Measurements from ENCODE around the gene GGCX.
"Not testable (repeated sequence)": the region's sequence is repeated elsewhere in the genome, so short reads cannot be mapped to it uniquely, and the experiment has no call there.

The GGCX gene

DNA sequence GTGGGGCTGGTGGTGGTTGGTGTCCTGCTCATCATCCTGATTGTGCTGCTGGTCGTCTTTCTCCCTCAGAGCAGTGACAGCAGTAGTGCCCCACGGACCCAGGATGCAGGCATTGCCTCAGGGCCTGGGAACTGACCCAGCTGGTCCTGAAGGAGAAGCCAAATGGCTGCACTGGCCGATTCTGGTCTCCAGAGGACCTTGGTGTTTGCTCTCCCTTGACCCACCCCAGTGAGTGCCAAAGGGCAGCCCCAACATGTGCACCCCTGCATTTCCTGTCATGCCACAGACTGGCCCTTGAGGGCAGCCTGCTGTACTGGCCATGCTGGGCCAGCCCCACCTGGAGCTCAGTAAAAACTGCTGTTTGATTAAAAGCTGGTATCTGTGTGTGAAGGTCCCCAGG, 31.7 kb upstream of the GGCX start:
- no peak for DNase-seq

DNA sequence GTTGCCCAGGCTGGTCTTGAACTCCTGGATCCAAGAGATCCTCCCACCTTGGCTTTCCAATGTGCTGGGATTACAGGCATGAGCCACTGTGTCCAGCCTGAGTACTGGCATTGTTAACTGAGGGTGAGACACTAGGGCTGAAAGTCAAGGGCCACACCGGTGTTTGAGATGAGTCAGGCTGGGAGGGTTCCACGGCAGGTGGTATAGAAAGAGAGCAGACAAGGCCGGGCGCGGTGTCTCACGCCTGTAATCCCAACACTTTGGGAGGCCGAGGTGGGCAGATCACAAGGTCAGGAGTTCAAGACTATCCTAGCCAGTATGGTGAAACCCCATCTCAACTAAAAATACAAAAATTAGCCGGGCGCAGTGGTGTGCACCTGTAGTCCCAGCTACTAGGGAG, 31.0 kb upstream of the GGCX start:
- DNase-seq: not testable (repeated sequence)

DNA sequence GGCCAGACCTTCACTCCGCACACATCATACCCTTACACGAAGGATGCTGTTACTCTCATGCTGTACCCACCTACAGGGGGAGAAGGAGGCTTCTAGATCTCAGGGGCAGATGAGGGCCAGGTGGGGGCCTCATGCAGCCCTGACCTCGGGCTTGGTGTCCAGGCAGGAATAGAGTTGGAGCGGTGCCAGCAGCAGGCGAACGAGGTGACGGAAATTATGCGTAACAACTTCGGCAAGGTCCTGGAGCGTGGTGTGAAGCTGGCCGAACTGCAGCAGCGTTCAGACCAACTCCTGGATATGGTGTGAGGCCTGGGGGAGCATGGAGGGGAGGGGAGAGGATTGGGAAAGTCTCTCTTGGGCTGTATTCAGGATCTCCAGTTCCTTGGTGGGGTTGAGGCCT, 30.3 kb upstream of the GGCX start:
- DNase-seq: no peak

DNA sequence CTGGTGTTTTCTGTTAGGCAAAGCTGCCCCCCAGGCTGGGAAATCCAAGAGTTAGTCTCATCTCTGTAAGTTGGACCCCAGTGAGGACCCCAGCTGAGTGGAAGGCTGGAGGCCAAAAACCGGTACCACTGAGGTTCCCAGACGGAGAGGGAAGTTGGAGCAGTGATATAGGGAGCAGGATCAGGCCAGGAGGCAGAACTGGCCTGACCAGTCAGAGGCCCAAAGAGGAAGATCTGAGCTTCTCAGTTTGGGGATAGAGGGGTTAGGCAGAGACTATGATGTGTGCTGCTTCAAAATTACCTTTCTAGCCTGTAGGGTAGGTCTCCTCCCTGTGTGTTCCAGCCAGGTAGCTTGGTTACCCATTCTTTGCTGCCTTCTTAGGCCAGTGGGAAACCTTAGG, 29.7 kb upstream of the GGCX start:
- DNase-seq: no peak

DNA sequence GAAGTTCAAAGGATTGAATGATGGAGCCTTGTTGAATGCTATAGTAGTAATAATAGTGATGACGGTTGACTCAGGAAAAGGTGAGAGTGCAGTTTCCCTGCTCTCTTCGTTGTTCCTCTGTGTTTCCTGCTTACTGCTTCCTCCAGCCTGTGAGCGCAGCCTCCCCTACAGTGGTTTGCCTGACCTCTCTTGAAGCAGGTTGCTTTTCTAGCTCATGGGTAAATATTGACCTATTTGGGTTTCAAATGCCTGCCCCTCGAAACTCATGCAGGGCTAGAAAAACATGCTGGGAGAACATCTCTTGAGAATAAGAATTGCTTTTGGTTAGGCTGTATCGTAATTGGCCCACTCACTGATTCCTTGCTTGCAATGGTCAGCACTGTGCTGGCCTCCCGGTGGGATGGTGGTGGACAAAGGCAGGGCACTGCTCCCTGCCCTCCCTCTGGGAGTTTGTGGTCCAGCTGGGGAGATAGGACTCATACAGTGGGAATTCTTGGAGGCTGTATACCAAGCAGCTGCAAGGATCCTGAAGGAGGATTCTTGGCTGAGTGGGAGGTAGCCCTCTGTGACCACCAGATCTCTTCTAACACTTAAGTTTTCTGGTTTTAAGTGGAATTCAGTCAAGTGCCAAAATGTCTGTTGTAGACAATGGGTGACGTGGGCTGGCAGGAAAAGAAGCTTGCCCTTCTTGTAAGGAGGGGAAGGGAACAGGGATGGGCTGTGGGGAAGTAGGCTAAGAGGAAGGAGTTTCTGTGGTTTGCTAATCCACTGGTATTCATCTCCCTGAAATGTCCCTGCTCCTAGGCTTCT, 28.9 kb upstream of the GGCX start:
- no peak for DNase-seq

DNA sequence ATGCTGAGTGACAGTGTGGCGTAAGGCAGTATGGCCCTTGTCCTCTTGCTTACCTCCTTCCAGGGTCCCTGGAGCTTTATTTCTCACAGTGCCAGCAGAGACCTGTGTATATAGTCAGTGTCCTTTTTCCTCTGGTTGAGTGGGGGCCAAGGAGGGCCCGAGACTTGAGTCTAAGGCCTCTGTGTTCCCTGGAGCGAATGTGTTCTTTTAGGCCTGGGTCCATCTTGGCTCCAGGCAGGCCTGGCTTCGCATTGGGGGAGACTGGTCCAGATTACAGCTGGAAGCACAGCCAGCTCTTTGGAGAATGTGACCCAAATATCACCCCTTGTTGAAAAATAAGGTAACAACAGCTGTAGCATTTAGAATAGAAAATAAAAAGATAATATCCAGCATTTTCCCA, 27.9 kb upstream of the GGCX start:
- no peak for DNase-seq

DNA sequence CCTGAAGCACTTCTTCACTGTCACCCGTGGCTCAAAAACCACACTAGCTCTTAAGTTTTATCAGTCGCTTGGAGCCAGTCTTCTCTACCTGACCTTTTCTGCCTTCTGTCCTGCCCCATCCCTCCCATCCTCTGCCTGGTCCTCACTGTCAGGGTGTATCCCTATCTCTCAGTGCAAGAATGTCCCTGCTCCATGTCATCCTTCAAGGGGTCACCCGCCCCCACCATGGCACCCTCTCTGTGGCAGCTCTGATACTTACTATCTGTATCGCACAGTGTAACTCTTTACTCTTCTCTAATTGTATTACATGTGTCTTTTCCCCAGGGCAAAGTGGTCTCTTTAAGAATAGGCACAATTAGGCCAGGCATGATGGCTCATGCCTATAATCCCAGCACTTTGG, 27.4 kb upstream of the GGCX start:
- no peak for DNase-seq

DNA sequence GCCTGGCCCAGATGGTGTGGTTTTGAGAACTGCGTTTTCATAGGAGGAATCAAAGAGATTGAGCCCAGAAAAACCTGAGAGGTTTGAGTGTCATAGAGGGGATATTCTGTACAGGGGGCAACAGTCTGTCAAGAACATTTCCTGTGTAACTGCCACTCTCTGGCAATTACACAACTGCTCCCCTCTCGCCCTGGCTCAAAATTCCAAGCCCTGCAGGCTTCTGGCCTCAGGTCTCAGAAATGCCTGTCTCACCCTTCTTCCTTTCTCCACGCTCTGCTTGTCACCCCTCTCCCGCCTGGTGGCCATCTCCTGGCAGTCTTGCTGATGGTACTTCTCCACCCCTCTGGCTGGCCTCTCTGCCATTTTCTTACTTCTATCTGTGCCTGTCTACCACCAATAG, 26.9 kb upstream of the GGCX start:
- no peak for DNase-seq

DNA sequence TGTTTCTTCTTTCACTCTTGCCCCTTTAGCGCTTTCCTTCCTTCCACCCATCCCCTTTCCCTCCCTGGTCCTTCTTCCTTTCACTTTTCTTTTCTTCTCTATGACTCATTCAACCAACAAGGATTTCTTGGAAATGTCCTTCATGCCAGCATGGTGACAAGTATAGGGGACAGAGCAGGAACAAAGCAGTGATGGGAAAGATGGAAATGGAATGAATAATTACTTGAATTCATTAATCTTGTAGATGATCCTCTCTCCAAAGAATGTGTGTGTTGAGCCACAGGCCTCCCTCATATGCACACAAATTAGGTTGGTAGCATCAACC, 24.4 kb upstream of the GGCX start:
- no peak for DNase-seq

DNA sequence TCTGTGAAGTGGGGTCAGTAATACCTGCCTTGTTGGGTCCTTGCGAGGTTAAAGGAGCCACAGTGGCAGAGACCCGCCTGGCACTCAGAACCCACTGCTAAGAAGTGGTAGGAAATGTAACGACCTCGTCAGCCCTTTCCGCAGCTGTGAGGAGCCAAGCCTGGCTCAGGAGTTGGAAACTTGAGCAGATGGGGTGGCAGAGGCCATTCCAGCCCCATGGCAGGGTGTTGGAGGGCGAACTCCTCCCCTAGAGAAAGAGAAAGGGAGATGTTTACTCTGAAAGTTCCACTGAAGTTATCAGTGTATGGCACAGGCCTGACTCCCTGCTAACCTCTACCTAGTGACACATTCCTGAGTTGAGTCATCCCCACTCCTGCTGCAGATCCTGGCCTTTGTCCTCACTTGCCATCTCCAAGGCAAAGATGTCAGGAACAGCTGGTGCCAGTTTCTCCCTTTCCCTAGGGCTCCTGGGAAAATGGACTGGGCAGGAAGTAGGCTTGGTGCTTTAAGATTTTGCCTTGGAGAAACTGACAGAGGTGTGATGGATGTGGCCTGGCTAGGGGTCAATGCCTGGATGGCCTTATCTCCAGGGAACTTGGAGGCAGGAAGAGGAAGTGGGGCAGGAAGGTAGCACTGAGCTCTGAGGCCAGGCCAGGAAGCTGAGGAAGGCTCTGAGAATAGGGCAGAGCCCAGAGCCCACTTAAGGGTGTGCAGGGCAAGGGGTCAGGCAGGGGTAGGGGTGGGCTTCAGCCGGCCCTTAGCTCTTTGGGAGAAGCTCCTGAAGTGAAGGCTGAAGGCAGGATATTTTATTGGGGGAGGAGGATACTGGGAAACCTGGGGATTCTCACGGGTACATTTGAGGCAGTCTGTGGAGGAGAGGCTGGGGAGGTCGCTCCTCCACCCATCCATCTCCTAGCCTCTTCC, 23.8 kb upstream of the GGCX start:
- DNase-seq: no peak

DNA sequence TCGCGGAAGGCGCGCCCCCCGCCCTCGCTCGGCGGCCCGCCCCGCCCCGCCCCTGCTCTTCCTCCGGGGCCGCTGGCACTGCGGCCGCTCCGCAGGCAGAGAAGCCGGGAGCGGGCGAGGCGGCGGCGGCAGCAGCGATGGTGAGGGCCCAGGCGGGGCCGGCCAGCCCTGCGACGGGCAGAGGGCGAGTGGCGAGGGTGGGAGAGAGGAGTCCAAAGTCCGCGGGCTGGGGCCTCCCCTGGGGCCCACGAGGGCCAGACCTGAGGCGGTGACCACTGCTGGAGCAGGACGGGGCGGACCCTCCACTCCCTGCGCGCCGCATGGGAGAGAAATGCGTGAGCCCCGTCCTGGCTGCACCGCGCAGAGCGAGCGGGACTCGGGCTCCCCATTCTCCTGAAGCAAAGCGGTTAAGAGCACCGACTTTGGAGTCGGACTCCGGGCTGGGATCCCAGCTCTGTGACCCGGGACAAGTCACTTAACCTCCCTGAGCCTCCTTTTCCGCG, 23.1 kb upstream of the GGCX start, which contains the start of gene VAMP5:
Gene VAMP5 (plus strand): TSS at position 78 of the 503 bp plus-strand sequence. CDS start 60 bp downstream, at position 138.
- DNase-seq: no peak

DNA sequence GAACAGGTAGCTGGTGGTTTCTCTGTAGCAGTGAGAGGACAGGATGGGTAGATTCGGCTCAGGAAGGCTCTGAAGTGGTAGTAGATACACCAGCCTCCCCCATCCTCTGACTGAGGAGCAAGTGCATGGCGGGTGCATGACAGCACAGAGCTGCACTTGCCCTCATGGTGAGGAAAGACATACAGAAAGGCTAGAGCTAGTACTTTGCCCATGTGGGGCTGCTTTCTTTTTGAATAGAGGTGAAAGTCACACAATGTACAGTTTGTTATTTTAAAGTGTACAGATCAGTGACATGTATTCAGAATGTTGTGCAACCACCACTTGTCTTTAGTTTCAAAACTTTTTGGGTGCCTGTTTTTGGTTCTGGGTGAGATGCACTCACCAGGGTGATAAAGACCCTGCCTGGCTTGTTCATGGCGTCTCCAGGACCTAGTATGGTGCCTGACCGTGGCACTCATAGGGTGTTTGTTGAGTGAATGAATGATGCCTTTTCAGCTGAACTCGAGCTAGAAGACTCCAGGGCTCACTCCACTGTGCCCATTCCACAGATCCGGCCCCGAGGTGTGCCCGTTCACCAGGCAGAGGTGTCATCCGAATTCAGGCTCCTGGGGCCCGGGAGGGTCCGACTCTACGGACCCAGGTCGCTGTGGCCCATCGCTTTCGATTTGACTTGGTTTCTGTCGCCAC, 22.5 kb upstream of the GGCX start:
- DNase-seq: no peak

DNA sequence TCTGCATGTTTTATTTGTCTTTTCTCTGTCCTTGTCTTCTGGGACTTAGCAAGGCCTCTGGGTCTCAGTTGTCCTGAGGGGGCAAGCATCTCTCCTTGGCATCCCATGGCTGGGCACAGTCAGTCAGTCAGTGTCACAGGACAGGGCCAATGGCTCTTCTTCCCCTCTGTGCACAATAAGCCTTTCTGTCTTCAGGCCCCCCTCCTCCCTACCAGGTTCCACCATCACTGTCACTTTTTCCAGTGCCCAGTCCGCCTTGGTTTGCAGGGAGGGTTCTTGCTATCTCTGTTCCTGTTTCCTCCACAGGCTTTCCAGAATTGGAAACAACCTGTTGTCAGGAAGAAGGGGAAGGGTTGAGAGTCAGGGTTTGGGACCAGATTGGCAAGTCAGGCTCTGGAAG, 21.2 kb upstream of the GGCX start:
- no peak for DNase-seq

DNA sequence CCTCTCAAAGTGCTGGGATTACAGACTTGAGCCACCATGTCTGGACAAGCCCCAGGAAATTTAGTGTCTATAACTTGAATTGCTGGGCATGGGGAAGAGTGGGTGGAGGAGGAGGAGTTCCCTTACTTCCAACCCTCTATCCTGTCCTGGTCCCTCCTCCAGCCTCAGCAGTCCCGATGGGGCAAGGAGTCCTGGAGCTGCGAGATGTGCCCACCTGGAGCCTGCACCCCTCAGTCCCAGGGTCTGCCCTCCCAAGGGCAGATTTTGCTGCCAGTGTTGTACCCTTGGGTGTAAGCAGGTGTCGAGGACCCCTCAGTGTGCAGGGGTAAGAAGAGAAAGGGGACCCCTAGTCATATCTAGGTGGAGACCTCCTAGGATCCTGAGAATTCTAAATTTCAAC, 18.9 kb upstream of the GGCX start:
- no peak for DNase-seq

DNA sequence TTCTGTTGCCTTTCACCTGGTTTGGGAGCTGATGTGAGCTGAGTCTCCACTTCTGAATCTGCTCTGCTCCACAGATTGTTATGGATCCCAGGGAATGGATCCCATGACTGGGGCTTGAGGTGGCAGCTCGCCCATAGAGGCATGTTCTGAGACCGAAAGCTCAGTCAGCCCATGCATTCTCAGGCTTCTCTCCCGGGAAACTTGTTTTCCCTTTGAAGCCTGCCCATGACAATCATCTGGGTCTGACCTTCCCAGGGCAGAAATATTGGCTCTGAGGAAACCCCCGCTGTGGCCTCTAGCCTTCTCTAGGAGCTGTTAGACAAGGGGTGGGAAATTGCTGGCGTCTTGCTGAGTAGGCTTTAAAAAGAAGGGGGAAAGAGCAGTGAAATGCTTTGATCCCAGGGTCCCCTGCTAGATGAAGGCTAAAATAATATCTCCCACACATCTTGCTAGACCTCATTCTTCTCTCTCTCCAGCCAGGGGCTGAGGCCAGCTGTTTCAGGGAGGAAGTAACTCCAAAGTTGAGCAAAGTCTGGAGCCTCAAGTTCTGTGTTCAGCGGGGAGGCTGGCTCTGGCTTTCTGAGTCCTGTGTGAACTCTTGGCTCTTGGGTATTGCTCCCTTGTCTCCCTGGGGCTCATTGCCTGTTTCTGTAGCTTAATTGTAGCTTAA, 18.1 kb upstream of the GGCX start:
- no peak for DNase-seq

DNA sequence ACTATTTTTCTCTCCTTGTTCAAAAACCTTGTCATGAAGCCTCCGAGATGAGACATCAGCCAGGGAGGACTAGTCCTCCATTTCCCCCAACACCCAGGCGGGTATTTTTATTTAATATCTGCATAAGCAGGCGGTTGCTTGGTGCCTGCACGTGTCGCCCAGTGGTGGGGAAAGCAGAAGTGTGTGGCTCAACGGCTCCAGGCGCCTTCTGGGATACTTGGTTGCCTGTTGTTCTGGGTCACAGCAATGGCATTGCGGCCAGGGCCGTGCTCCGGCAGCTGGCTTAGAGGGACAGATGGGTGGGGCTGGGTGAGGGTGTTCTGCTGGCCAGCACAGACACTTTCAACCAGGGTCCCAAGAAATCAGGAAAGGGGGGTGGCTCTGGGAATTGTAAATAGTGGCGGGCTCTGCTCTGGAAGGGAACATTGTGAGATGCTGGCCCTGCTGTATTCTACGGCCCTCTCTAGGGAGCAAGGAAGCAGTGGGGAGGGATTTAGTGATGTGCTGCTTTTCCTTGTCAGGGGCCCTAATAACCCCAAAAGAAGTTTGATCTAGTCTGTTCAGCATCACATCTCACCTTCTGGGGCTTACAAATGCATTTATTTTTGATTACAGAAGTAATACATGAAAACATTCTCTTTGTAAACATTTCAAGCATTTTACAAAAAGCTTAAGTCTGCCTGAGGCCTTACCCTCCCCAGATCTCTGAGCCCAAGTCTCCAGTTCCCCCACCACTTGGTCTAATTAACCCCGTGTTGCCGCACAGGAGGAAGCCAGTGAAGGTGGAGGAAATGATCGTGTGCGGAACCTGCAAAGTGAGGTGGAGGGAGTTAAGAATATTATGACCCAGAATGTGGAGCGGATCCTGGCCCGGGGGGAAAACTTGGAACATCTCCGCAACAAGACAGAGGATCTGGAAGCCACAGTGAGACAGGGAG, 17.2 kb upstream of the GGCX start:
- DNase-seq: no peak

DNA sequence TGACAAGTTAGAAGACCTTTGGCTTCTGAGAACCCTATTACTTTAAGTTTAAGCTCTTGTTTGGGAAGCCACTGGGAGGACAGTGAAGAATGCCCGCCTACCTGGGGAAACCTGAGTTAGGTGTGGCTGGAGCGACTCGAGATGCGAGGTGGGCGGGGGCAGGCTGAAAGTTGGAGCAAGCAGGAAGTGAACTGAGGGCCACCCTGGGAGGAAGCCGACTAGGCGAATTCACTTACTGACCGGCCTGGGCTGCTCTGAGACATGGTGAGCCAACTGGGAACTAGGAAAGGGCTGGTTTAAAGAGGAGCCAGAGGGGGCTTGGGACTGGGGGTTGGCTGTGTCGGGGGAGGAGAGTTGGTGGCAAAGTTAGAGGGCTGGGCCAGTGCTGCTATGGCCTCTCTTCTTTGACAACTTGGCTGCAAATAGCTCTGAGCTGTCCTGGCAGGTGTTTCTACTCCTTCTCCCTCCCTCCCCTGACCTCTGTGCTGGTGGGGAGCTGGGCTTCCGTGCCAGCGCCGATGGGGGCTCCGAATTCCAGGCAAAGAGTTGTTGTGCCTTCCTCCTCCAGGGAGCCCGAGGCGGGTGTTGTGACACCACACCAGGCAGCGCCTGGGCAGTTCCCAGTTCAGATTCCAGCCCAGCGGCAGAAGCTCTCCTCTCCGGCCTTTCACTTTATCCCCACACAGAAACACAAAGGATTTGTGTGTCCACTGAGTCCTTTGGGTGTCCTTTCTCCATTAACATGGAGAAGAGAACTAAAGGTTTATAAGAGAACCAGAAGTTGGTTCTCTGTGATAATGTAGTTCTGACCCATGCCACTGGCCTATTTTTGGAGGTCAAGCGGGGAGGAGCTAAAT, 16.3 kb upstream of the GGCX start, which contains the start of gene VAMP8:
Gene VAMP8 (plus strand): TSS at position 201 of the 857 bp plus-strand sequence. CDS start 61 bp downstream, at position 262.
- DNase-seq: no peak

DNA sequence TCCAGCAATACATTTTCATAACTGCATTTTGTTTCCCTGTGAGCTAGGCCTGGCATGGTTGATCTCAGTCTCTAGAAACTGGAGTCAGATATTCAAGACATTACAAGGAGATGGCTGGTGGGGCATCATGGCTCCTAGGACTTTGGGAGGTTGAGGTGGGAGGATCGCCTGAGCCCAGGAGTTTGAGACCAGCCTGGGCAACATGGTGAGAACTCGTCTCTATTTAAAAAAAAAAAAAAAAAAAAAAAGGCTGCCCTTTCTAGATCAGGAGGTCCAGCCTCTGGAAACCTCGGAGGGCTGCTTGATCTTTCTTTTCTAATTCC, 15.7 kb upstream of the GGCX start:
- no peak for DNase-seq

DNA sequence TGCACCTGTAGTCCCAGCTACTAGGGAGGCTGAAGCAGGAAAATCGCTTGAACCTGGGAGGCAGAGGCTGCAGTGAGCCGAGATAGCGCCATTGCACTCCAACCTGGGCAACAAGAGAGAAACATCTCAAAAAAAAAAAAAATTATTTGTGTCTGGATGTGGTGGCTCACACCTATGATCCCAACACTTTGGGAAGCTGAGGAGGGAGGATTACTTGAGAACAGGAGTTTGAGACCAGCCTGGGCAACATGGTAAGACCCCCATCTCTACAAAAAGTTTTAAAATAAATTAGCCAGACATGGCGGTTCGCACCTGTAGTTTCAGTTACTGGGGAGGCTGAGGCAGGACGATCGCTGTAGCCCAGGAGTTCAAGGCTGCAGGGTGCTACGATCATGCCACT, 14.4 kb upstream of the GGCX start:
- DNase-seq: no peak

DNA sequence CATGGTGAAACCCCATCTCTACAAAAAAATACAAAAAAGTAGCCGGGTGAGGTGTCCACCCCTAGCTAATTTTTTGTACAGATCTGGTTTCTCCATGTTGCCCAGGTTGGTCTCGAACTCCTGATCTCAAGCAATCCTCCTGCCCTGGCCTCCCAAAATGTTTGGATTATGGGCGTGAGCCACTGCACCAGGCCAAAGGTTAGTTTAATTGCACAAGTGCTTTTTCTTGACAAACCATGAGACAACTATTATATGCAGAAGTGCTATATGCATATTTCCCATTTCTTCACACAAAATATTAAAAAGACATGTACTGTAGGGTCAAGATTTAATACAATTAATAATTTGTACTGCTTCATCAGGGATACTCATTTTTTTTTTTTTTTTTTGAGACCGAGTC, 5.0 kb upstream of the GGCX start:
- no peak for DNase-seq

DNA sequence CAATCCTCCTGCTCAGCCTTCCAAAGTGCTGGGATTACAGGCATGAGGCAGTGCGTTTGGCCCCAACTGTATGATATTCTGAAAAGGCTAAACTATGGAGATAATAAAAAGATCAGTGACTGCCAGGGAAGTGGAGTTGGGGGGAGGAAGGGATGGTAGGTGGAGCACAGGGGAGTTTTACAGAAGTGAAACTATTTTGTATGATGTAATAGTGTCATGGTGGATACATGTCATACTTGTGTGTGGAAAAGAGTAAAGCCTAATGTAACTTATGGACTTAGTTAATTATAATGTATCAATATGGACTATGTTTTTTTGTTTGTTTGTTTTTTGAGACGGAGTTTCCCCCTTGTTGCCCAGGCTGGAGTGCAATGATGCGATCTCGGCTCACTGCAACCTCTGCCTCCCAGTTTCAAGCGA, 2.9 kb upstream of the GGCX start:
- no peak for DNase-seq

Measured in NCI-H345 (cell line).